Pancreas (tissue), 10 donors: ENCODE measurements around the gene MAPKAP1. TPM values are rescaled to one million over a fixed set of nuclear protein-coding genes. Genes with fewer than 3 reads are reported as not detected.

Source experiments
- ATAC-seq, 4 donors: fragments of 200-7000 bp; cut with Tn5 transposase; one replicate each; pipeline versions ENCODE4 v1.8.0 to v1.9.1; 2020; ENCODE audit warnings: mild to moderate bottlenecking in 4 of 4, moderate library complexity in 4 of 4
- DNase-seq, 6 donors: peaks; one replicate each; pipeline ENCODE4 v3.0.0-alpha.2; 2020
- FAIRE-seq: peaks from 2 replicates; lab custom pipeline; 2012; peaks lifted over from hg19 to GRCh38; lab: Jason Lieb, UNC
- H3K27ac ChIP-seq, 4 donors: fragments of 200-600 bp; sonication (generic); 1 replicate in 3 of 4; 2 replicates in 1 of 4; pipeline versions ENCODE4 v1.5.0 to v1.8.0; 2020
- H3K27me3 ChIP-seq, 4 donors: fragments of 200-600 bp; one replicate each; pipeline ENCODE4 v1.8.0; 2021
- H3K36me3 ChIP-seq, 3 donors: fragments of 200-600 bp; sonication (generic) in 1 of 3; one replicate each; pipeline versions ENCODE4 v1.5.0 to v1.8.0; 2020 to 2021
- H3K4me1 ChIP-seq, 3 donors: fragments of 200-600 bp; one replicate each; pipeline ENCODE4 v1.8.0; 2021
- H3K4me3 ChIP-seq, 4 donors: fragments of 200-600 bp; sonication (generic) in 2 of 4; one replicate each; pipeline versions ENCODE4 v1.5.0 to v1.8.0; 2020 to 2021
- H3K9me3 ChIP-seq, 4 donors: fragments of 200-600 bp; one replicate each; pipeline ENCODE4 v1.8.0; 2021
- CTCF ChIP-seq, 4 donors: fragments of 200-600 bp; sonication (generic) in 3 of 4; IDR thresholded peaks; one replicate each; pipeline versions ENCODE4 v1.5.0 to v1.8.0; 2021; ENCODE audit warnings: antibody characterized with exemption in 4 of 4
- WGBS, 2 donors: extraction: QIAGEN DNeasy Blood & Tissue Kit; methylation state at CpG; one replicate each; pipeline ENCODE4 v1.1.7; 2013; 5-methylcytosine and 5-hydroxymethylcytosine counted together
- intact Hi-C, 3 donors: fragments of 100-400 bp; cut with DNase I; formaldehyde crosslinking; loops; one replicate each; pipeline versions ENCODE4 v1.11.1 to v1.14.2; 2022
- polyA plus RNA-seq, 2 donors: library from polyadenylated mRNA; stranded (reverse); fragments of 200-250 nt; gene quantifications; one replicate each; pipeline ENCODE4 v1.2.3, GENCODE V29; 2013
- total RNA-seq, 6 donors: library from RNA; stranded (reverse); fragmentation: NEBNext Ultra II Directional in 4 of 6; extraction: Animal tissue kit (Norgen Biotek cat#: 25700) in 4 of 6; gene quantifications; one replicate each; pipeline versions ENCODE4 v1.2.1 to v1.2.4, GENCODE V29; 2021 to 2023
- donor health status: healthy with polysubstance abuse.
- donor health status: DM: no; HTN: no; CAD: no; lungs with moderate emphysema.
- donor health status: DM: no; HTN: no; CAD: no.
- donor health status: control.
- donor health status: control.
- donor health status: Bipolar disorder and iron deficiency.
- donor health status: DM: yes; HTN: yes; CAD: no.
- donor health status: DM: no; HTN: no; CAD: no.
- donor health status: DM: no; HTN: no; CAD: no.
- donor health status: DM: yes; HTN: yes; CAD: no.

The MAPKAP1 gene
- total and polyA plus RNA-seq, 8 donors, result 18.7 to 42.0 (median 30.4) TPM

GRCh38 chr9:125534971-125535701 is 171.9 kb downstream of the MAPKAP1 start:
- Histone ChIP-seq H3K4me1 (peaks cover 0 to 16% (median 10%) of the 10 kb centered on the region in 3 donors), H3K9me3 (no peaks in the 10 kb centered on the region), H3K36me3 (no peaks in the 10 kb centered on the region), H3K27me3 (no peaks in the 10 kb centered on the region), H3K27ac (no peak overlapping the region), H3K4me3 (no peak overlapping the region)
- FAIRE-seq (no peak), DNase-seq (no peak), ATAC-seq (no peak)
- intact Hi-C loops, result no loop called here
- 79 to 83% methylated on average over 4 of the region's 4 CpGs for WGBS, 2 donors
- no peak for TF ChIP-seq CTCF (IDR thresholded peaks at IDR 0.05)

GRCh38 chr9:125532812-125533594 is 174.0 kb downstream of the MAPKAP1 start:
- Histone ChIP-seq H3K36me3 (no peaks in the 10 kb centered on the region), H3K9me3 (no peaks in the 10 kb centered on the region), H3K4me1 (peaks cover 0 to 12% (median 5%) of the 10 kb centered on the region in 3 donors), H3K27ac (no peak overlapping the region), H3K27me3 (no peaks in the 10 kb centered on the region), H3K4me3 (no peak overlapping the region)
- WGBS, 2 donors, result 89 to 92% methylated on average over 10 of the region's 10 CpGs
- DNase-seq (no peak), ATAC-seq (no peak), FAIRE-seq (no peak)
- TF ChIP-seq CTCF (IDR thresholded peaks at IDR 0.05), result no peak
- intact Hi-C loops, result no loop called here

- H3K27ac ChIP-seq, result no peak overlapping the region
- no peak for DNase-seq
- H3K4me1 ChIP-seq, result peaks cover 0 to 7% (median 0%) of the 10 kb centered on the region in 3 donors
- intact Hi-C loops, result no loop called here
- WGBS, 2 donors, result 89 to 90% methylated on average over 3 of the region's 3 CpGs
- H3K9me3 ChIP-seq, result no peaks in the 10 kb centered on the region
- ATAC-seq, result no peak
- no peak for FAIRE-seq
- no peak for TF ChIP-seq CTCF (IDR thresholded peaks at IDR 0.05)
- no peak overlapping the region for H3K4me3 ChIP-seq
- H3K27me3 ChIP-seq, result no peaks in the 10 kb centered on the region
- no peaks in the 10 kb centered on the region for H3K36me3 ChIP-seq
These were observed 174.6 kb downstream of the MAPKAP1 start for GRCh38 chr9:125532412-125532811.

GRCh38 chr9:125529589-125530515 is 177.2 kb downstream of the MAPKAP1 start:
- DNase-seq (no peak), ATAC-seq (peak in 1 of 4 donors; percentile 38), FAIRE-seq (no peak)
- Histone ChIP-seq H3K4me1 (no peaks in the 10 kb centered on the region), H3K27ac (no peak overlapping the region), H3K4me3 (no peak overlapping the region), H3K36me3 (no peaks in the 10 kb centered on the region), H3K9me3 (no peaks in the 10 kb centered on the region), H3K27me3 (no peaks in the 10 kb centered on the region)
- intact Hi-C loops, result no loop called here
- no peak for TF ChIP-seq CTCF (IDR thresholded peaks at IDR 0.05)
- 87 to 90% methylated on average over 5 of the region's 5 CpGs for WGBS, 2 donors
